NOMO-1 treated with dmso at 0.1 percent for 144 hours (cell line): Measurements from ENCODE around the gene MAP3K13.
"Not testable (repeated sequence)": the region's sequence is repeated elsewhere in the genome, so short reads cannot be mapped to it uniquely, and the experiment has no call there.

ENCODE experiments used
- DNase-seq: peaks from one replicate; lab custom pipeline; 2025; ENCODE audit not compliant: unreplicated experiment; lab: John Stamatoyannopoulos, UW

Gene MAP3K13

GRCh38 chr3:185393055-185393454, 30.1 kb downstream of the MAP3K13 start:
- no peak for DNase-seq

DNA sequence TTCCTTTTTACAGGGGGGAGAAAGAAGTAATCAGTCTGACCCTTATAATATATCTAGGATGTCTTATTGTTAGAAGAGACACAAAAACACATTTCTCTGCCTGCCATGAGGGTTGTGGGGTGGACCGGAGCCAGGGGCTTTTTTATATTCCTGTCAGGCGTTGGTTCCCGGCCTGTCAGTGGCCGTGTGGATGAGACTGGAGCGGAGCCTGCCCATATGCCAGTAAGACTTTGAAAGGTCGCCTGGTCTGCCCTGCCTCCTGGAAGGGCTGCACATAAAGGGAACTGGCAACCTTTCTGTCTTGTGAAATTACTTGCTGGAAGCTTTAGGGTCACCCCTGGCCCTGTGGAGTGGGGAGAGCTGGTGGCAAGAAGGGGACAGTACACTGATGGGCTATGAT, 34.7 kb downstream of the MAP3K13 start:
- no peak for DNase-seq

- no peak for DNase-seq
These were observed 37.1 kb downstream of the MAP3K13 start for GRCh38 chr3:185399737-185400667.

- no peak for DNase-seq
These were observed 37.9 kb downstream of the MAP3K13 start for GRCh38 chr3:185400866-185401265.

DNA sequence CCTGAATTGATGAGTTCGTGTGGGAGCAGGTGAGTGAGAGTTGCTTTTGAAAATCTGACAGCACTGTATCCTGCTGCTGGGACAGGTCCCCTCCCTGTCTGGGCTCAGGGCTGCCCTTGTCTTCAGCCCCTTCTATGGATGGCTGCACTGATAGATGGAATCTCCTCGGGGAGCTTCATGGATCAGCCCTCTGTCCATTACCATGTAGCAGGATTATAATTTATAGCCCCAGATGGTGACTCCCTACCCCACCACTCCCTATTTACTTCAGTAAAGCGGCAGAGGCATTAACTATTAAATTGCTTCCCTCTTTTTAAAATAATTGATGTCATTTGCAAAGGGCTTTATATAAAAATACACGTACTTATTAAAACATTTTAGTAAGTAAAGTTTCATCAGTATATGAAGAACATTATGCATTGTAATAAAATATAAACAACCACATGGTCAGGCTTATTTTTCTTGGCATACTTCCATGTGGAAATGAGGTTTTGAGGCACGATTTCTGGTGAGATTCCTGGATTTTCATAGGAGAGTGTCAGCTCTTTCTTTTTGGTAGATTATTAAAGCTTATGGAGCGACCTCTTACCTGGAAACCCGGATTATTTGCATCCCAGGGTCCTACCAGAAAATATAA, 38.5 kb downstream of the MAP3K13 start:
- DNase-seq: no peak

GRCh38 chr3:185402561-185402960, 39.6 kb downstream of the MAP3K13 start:
- no peak for DNase-seq

- no peak for DNase-seq
These were observed 40.1 kb downstream of the MAP3K13 start for GRCh38 chr3:185403002-185403401.

- DNase-seq: no peak
These were observed 42.3 kb downstream of the MAP3K13 start for GRCh38 chr3:185405243-185405642.

- no peak for DNase-seq
These were observed 42.7 kb downstream of the MAP3K13 start for GRCh38 chr3:185405664-185406063.

- no peak for DNase-seq
These were observed 43.2 kb downstream of the MAP3K13 start for GRCh38 chr3:185406121-185406620.

DNA sequence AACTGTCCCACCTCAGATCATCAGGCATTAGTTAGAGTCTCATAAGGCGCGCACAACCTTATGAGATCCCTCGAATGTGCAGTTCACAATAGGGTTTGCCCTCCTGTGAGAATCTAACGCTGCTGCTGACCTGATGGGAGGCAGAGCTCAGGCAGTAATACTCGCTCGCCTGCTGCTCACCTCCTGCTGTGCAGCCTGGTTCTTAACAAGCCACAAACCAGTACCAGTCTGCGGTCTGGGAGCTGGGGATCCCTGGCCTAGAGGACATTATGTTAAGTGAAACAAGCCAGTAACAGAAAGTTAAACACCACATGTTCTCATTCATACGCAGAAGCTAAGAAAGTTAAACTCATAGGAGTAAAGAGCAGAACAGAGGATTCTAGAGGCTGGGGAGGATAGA, 47.0 kb downstream of the MAP3K13 start:
- DNase-seq: no peak

GRCh38 chr3:185411133-185411532, 48.2 kb downstream of the MAP3K13 start:
- DNase-seq: no peak

- DNase-seq: no peak
These were observed 53.6 kb downstream of the MAP3K13 start for GRCh38 chr3:185416513-185416912.

DNA sequence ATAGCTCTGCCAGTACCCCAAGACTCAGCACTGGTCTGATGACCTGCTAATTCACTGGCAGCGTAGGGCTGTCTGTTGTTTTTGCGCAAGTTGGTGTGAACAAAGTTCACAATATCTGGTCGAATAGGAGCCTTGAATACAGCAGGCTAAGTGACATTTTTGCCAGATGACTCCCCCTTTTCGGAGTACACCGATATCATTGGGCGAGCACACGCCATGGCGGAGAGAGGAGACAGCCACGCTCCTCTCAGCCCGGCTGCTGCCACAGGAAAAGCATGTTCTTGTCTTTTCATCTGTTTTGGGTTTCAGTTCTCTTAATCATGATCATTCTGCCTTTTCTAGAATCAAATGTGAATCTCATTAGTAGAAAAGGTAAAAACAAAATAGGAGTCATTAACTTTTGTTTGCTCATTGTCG, 55.6 kb downstream of the MAP3K13 start:
- DNase-seq: not testable (repeated sequence)

DNA sequence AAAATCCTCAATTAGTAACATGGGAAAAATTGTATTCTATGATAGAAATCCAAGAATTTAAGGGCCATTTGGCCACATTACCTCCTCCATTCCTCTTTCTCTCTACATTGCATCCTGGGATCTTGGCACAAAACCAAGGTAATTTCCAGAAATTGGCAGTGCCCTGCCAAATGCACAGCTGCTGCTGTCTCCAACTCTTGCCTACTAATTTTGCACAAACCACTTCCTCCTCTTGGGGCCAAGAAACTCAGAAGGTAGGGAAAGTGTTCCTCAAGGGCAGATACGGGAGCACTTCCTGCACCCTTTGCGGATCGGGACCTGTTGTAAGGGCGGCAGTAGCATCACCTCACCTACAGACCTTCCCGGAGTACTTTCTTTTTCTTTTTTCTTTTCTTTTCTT, 57.8 kb downstream of the MAP3K13 start:
- DNase-seq: peak; percentile 9

DNA sequence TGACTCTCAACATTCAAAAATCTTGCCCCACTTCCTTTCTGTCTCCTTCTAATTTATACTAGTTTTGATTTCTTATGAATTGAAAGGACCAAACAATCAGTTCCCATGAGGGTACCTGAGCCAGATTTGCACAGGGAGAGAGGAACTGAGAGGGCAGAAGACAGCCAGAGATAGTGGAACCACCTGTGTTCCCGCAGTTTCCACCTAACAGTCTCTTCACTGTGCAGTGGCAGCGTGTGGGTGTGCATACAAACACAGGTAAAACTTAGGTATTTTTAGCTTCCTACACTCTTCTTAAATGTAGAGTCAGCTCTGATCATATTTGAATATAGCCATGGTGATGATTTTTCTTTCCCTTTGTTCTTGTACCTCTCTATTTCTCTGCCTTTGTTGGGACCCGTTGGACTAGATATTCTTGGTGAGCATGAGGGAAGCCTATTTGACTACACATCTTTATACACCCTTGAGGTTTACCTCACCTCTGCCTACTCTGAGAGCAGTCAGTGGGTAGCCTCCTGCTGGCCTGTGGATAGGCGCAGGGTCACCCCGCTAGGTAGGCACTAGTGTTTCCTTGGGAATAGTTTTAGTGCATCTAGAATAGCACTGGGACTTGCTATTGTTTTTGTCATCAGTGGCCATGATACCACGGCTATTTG, 58.8 kb downstream of the MAP3K13 start:
- DNase-seq: no peak

DNA sequence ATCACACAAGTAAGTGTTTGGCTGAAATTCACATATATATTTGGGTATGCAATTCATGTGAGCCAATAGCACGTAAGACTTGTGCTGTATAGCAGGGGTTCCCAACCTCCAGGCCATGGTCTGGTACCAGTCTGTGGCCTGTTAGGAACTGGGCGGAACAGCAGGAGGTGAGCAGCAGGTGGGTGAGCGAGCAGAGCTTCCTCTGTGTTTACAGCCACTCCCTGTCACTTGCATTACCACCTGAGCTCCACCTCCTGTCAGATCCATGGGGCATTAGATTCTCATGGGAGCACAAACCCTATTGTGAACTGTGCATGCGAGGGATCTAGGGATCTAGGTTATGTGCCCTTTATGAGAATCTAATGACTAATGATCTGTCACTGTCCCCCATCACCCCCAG, 59.7 kb downstream of the MAP3K13 start:
- DNase-seq: no peak

DNA sequence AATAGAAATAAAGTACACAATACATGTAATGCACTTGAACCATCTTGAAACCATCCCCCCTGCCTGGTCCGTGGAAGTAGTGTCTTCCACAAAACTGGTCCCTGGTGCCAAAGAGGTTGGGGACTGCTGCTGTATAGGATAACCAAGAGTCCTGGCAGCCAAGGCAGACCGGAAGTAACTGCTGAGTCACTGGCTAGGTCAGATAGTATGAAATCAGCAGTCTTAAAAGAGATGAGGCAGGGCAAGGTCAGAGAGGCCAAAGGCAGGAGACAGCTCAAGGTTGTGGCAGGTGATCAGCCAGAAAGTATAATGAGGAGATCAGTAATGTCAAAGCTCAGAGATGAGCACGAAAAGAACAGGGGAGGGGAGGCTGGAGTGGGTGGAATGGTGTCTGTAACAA, 60.2 kb downstream of the MAP3K13 start:
- no peak for DNase-seq

GRCh38 chr3:185424435-185424834, 61.5 kb downstream of the MAP3K13 start:
- no peak for DNase-seq

DNA sequence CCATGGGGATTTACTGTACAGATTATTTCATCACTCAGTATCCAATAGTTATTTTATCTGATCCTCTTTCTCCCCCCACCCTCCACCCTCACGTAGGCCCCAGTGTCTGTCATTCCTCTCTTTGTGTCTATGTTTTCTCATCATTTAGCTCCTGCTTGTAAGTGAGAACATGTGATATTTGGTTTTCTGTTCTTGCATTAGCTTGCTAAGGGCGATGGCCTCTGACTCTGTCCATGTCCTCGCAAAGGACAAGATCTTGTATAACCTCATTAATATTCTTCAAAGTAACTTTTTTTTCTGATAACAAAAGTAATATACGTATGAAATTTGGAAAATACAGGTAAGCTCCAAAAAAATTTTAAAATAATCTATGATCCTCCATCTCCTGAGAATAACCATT, 67.4 kb downstream of the MAP3K13 start:
- DNase-seq: no peak

DNA sequence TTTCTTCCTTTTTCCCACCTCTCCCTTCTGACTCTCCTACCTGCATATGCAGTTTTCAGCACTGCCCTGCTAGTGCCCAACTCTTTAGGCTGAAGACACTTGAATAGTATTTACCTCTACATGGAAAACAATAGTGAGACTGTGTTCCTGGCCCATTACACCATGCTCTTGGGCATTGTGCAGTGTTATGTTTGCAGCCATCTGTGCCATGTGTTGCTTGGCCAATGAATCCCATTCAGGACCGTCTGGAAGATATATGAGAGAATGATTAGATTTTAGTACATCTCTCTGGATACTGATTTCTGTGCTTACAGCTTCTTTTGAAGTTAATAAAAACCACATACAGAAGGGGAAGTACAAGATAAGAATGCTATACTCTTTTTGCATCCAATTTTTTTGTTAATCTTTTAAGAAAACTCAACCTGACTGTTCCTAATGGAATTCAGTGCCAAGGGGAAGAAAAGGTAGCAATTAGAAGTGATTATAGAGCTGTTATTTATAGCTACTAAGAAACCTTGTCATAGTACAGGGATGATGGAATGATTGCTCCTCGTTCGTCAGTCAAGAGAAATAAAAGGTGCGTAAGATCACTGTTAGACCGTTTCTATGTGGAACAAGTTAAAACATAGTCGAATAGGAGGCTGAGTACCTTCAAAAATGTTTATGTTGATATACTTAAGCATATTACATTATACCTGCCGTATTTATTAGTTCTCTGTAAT, 77.0 kb downstream of the MAP3K13 start:
- DNase-seq: no peak
